ENCODE measurements around the gene TMSB4X. TPM values are rescaled to one million over a fixed set of nuclear protein-coding genes. Genes with fewer than 3 reads are reported as not detected.

Gene TMSB4X
- total and polyA plus RNA-seq, 7 donors = 1,233 to 20,488 (median 1,969) TPM

GRCh38 chrX:13008851-13009250 lies 33.9 kb downstream of the TMSB4X start:
- DNase-seq = no peak
- Histone ChIP-seq H3K27me3 (no peaks in the 10 kb centered on the region), H3K36me3 (no peaks in the 10 kb centered on the region), H3K4me3 (no peak overlapping the region), H3K4me1 (peaks cover 0 to 36% (median 13%) of the 10 kb centered on the region in 4 donors), H3K9me3 (no peaks in the 10 kb centered on the region), H3K27ac (peak overlapping the region in 2 of 4 donors; percentile 38 to 51)
- TF ChIP-seq EP300 (IDR thresholded peaks at IDR 0.05) (no peak), POLR2A (IDR thresholded peaks at IDR 0.05) (no peak), CTCF (IDR thresholded peaks at IDR 0.05) (no peak), POLR2AphosphoS5 (IDR thresholded peaks at IDR 0.05) (no peak)
- WGBS, 2 donors = 98 to 99% methylated on average over 3 of the region's 3 CpGs
- intact Hi-C loops (cut with DNase I) = no loop called here

GRCh38 chrX:13009273-13009672 lies 34.4 kb downstream of the TMSB4X start:
- TF ChIP-seq POLR2A (IDR thresholded peaks at IDR 0.05) (no peak), POLR2AphosphoS5 (IDR thresholded peaks at IDR 0.05) (no peak), EP300 (IDR thresholded peaks at IDR 0.05) (no peak), CTCF (IDR thresholded peaks at IDR 0.05) (no peak)
- no peak overlapping the region for H3K27ac ChIP-seq
- WGBS, 2 donors = 78 to 82% methylated on average over 3 of the region's 3 CpGs
- no peaks in the 10 kb centered on the region for H3K9me3 ChIP-seq
- H3K4me3 ChIP-seq = no peak overlapping the region
- intact Hi-C loops (cut with DNase I) = no loop called here
- H3K27me3 ChIP-seq = no peaks in the 10 kb centered on the region
- no peak for DNase-seq
- no peaks in the 10 kb centered on the region for H3K36me3 ChIP-seq
- H3K4me1 ChIP-seq = peaks cover 0 to 36% (median 13%) of the 10 kb centered on the region in 4 donors

- H3K27ac ChIP-seq = no peak overlapping the region
- no peak for DNase-seq
- H3K4me1 ChIP-seq = peaks cover 0 to 36% (median 13%) of the 10 kb centered on the region in 4 donors
- no peak overlapping the region for H3K4me3 ChIP-seq
- WGBS, 2 donors = 94% methylated on average over 8 of the region's 8 CpGs
- no peaks in the 10 kb centered on the region for H3K27me3 ChIP-seq
- no peaks in the 10 kb centered on the region for H3K36me3 ChIP-seq
- intact Hi-C loops (cut with DNase I) = no loop called here
- no peaks in the 10 kb centered on the region for H3K9me3 ChIP-seq
- TF ChIP-seq CTCF (IDR thresholded peaks at IDR 0.05) (no peak), EP300 (IDR thresholded peaks at IDR 0.05) (no peak), POLR2A (IDR thresholded peaks at IDR 0.05) (no peak), POLR2AphosphoS5 (IDR thresholded peaks at IDR 0.05) (no peak)
Observed at GRCh38 chrX:13009844-13010243, 34.9 kb downstream of the TMSB4X start.

- H3K27ac ChIP-seq = no peak overlapping the region
- no peaks in the 10 kb centered on the region for H3K27me3 ChIP-seq
- 69 to 75% methylated on average over 2 of the region's 2 CpGs for WGBS, 2 donors
- DNase-seq = no peak
- H3K4me3 ChIP-seq = no peak overlapping the region
- TF ChIP-seq POLR2A (IDR thresholded peaks at IDR 0.05) (no peak), CTCF (IDR thresholded peaks at IDR 0.05) (no peak), POLR2AphosphoS5 (IDR thresholded peaks at IDR 0.05) (no peak), EP300 (IDR thresholded peaks at IDR 0.05) (no peak)
- intact Hi-C loops (cut with DNase I) = no loop called here
- H3K9me3 ChIP-seq = no peaks in the 10 kb centered on the region
- peaks cover 0 to 33% (median 13%) of the 10 kb centered on the region in 4 donors for H3K4me1 ChIP-seq
- H3K36me3 ChIP-seq = no peaks in the 10 kb centered on the region
Observed at GRCh38 chrX:13010546-13010945, 35.6 kb downstream of the TMSB4X start.

Measured in sigmoid colon (tissue), 7 donors.